ENCODE measurements around the gene MBD3L2B.
"Not testable (repeated sequence)": the region's sequence is repeated elsewhere in the genome, so short reads cannot be mapped to it uniquely, and the experiment has no call there.

MBD3L2B gene

GRCh38 chr19:7021331-7021730, at the start of gene MBD3L2B:
TSS of gene MBD3L2B (minus strand) at chr19:7021431. CDS start at chr19:7021397, 34 bp downstream.
- DNase-seq = not testable (repeated sequence)

DNA sequence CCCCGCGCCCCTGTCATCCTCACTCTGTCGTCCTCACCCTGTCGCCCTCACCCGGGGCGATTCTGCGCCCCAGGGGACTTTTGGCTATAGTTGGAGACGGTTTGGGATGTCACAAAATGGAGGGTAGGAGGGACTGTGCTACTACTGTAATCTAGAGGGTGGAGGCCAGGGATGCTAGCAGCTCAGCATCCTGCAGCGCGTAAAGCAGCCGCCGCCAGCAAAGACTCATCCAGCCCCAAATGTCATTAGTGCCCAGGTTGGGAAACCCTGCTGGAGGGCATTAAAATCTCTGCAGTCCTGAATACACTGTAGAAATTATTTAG, 48.6 kb upstream of the MBD3L2B start:
- DNase-seq = no peak

GRCh38 chr19:7069042-7069903, 48.0 kb upstream of the MBD3L2B start, which contains the start of gene ZNF557:
TSS of gene ZNF557 (plus strand) at chr19:7069703. CDS start at chr19:7075075, 5,372 bp downstream.
- peak; percentile 88 for DNase-seq

DNA sequence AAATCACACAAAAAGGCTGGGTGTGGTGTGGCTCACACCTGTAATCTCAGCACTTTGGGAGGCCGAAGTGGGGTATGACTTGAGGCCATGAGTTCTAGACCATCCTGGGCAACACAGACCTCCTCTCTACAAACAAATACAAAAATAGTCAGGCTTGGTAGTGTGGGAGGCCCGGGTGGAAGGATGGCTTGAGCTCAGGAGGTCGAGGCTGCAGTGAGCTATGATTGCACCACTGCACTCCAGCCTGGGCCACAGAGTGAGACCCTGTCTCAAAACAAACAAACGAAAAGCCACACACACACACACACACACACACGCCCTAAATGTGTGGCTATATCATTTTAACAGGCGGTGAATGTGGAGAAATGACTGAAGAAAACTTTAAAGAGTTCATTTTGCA, 47.4 kb upstream of the MBD3L2B start:
- no peak for DNase-seq

DNA sequence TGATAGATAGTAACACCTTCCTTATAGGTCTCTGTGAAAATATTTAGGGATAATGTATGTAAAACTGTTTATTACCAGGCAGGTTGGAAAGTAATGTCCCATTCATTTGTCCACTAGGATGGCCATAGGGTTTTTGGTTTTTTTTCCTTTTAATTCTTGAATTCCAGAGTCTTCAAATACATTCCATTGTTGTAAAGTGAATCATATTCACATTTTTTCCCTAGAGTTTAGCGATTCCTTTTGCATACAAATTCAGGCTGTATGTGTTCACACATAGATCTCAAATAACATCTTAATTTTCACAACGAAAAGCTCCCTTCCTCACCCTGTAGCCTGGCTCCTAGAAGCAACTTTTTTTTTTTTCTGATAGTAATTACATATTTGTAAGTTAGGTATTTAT, 46.5 kb upstream of the MBD3L2B start:
- DNase-seq = no peak

DNA sequence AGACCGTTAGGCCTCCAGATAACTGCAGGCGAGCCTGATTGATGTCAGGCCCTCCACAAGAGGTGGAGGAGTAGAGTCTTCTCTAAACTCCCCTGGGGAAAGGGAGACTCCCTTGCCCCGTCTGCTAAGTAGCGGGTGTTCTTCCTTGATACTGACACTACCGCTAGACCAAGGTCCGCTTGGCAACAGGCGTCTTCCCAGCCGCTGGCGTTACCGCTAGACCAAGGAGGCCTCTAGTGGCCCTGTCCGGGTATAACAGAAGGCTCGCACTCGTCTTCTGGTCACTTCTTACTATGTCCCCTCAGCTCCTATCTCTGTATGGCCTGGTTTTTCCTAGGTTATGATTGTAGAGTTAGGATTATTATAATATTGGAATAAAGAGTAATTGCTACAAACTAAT, 45.9 kb upstream of the MBD3L2B start:
- not testable (repeated sequence) for DNase-seq

- DNase-seq = no peak
Measured at GRCh38 chr19:7063764-7064418, 42.7 kb upstream of the MBD3L2B start.

GRCh38 chr19:7063339-7063738, 42.1 kb upstream of the MBD3L2B start:
- DNase-seq = no peak

- not testable (repeated sequence) for DNase-seq
Measured at GRCh38 chr19:7059977-7060376, 38.7 kb upstream of the MBD3L2B start.

DNA sequence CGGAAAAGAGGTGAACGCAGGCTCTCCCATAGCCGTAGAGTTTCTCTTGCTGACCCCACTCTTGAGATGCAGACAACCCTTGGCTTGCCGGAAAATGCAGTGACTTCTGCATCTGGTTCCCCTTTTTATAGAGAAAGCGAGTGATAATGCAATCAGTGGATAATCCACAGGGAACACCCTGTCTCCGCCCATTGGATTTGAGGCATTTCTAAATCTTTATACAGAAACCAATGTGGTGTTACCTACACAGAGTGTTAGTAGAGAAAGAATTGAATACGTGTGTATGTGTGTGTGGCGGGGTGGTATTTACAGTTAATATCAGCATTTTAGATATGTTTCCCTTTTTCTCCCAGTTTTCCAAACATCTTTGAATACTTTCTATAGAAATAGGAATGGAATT, 37.3 kb upstream of the MBD3L2B start, which contains the start of gene MBD3L3:
Gene MBD3L3, minus strand, starts transcription at position 101 of the 400 bp plus-strand sequence. Its CDS starts 71 bp downstream, at position 30.
- not testable (repeated sequence) for DNase-seq

- DNase-seq = not testable (repeated sequence)
Measured at GRCh38 chr19:7056371-7056770, 35.1 kb upstream of the MBD3L2B start.

DNA sequence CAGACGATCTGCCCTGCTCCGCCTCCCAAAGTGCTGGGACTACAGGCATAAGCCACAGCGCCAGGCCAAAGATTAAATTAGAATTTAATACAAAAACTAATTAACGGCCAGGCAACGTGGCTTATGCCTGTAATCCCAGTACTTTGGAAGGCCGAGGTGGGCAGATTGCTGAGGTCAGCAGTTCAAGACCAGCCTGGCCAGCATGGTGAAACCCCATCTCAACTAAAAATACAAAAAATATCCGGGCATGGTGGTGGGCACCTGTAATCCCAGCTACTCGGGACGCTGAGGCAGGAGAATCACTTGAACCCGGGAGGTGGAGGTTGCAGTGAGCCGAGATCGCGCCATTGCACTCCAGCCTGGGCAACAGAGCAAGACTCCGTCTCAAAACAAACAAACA, 34.4 kb upstream of the MBD3L2B start:
- DNase-seq = not testable (repeated sequence)

- DNase-seq = not testable (repeated sequence)
Measured at GRCh38 chr19:7054635-7055368, 33.6 kb upstream of the MBD3L2B start.

DNA sequence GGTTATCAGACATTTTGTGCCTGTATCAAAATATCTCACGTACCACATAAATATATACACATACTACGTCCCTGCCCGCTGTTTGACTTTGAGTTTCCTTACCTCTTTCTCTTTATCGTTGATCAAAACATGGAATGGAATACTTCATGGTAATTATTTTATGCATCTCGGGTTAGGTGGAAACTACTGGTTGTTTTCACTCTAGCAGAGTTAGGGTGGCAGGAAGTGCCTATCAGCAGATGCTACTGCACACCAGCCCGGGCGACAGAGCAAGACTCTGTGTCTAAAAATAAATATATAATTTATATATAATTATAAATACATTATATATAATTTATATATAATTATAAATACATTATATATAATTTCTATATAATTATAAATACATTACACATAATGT, 31.7 kb upstream of the MBD3L2B start:
- DNase-seq = not testable (repeated sequence)

DNA sequence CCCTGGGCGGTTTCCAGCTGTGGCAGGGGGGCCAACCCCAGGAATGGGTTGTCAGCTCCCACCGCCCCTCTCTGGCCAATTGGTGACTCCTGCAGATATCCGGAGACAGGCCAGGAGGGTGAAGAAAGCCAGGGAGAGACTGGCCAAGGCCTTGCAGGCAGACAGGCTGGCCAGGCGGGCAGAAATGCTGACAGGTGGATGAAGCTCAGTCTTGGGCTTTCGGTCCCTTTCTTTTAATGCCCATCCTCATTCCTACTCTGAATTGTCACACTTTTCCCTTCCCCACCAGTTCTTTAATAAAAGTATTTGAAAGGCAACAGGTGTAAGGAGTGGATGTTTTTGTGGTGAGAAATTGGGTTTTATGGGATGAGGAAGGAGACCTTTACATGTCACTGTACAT, 30.2 kb upstream of the MBD3L2B start:
- not testable (repeated sequence) for DNase-seq

DNA sequence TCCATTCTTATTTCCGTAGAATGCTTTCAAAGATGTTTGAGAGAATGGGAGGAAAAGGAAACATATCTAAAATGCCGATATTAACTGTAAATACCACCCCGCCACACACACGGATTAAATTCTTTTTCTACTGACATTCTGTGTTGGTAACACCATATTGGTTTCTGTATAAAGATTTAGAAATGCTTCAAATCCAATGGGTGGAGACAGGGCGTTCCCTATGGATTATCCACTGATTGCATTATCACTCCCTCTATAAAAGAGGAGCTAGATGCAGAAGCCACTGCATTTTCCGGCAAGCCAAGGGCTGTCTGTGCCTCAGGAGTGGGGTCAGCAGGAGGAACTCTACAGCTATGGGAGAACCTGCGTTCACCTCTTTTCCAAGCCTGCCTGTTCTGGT, 27.8 kb upstream of the MBD3L2B start, which contains the start of gene MBD3L2:
Gene MBD3L2, plus strand, starts transcription at position 301 of the 400 bp plus-strand sequence. Its CDS starts 53 bp downstream, at position 354.
- not testable (repeated sequence) for DNase-seq

- DNase-seq = not testable (repeated sequence)
Measured at GRCh38 chr19:7041563-7041962, 20.3 kb upstream of the MBD3L2B start.

DNA sequence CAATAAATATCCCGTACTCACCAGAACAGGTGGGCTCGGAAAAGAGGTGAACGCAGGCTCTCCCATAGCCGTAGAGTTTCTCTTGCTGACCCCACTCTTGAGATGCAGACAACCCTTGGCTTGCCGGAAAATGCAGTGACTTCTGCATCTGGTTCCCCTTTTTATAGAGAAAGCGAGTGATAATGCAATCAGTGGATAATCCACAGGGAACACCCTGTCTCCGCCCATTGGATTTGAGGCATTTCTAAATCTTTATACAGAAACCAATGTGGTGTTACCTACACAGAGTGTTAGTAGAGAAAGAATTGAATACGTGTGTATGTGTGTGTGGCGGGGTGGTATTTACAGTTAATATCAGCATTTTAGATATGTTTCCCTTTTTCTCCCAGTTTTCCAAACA, 18.8 kb upstream of the MBD3L2B start, which contains the start of gene MBD3L4:
Gene MBD3L4, minus strand, starts transcription at position 101 of the 400 bp plus-strand sequence. Its CDS starts 35 bp downstream, at position 66.
- DNase-seq = not testable (repeated sequence)

DNA sequence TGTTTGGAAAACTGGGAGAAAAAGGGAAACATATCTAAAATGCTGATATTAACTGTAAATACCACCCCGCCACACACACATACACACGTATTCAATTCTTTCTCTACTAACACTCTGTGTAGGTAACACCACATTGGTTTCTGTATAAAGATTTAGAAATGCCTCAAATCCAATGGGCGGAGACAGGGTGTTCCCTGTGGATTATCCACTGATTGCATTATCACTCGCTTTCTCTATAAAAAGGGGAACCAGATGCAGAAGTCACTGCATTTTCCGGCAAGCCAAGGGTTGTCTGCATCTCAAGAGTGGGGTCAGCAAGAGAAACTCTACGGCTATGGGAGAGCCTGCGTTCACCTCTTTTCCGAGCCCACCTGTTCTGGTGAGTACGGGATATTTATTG, 9.0 kb upstream of the MBD3L2B start, which contains the start of gene MBD3L5:
Gene MBD3L5, plus strand, starts transcription at position 301 of the 400 bp plus-strand sequence. Its CDS starts 34 bp downstream, at position 335.
- DNase-seq = not testable (repeated sequence)

GRCh38 chr19:7028790-7029189, 7.6 kb upstream of the MBD3L2B start:
- DNase-seq = not testable (repeated sequence)

DNA sequence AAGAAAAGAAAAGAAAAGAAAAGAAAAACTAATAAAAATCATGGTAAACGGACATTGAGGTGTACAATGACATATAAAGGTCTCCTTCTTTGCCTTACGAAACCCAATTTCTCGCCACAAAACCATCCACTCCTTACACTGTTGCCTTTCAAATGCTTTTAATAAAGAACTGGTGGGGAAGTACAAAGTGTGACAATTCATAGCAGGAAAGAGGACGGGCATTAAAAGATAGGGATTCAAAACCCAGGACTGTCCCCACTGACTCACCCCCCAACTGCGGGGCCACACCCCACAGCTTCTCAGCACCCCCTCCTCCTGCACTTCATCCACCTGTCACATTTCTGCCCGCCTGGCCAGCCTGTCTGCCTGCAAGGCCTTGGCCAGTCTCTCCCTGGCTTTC, 2.4 kb downstream of the MBD3L2B start:
- DNase-seq = no peak

GRCh38 chr19:7013678-7014077, 7.6 kb downstream of the MBD3L2B start:
- peak; percentile 9 for DNase-seq

All from GF-D8 (cell line).